Epithelial cell of esophagus (primary cell): ENCODE data around the gene SLC17A7.

ENCODE experiments used
- DNase-seq: peaks from one replicate; pipeline ENCODE4 v3.0.0; 2010; ENCODE audit warnings: low read depth
- H3K4me3 ChIP-seq: 2 replicates; pipeline ENCODE4 v1.5.1; 2011; ENCODE audit warnings: mild to moderate bottlenecking, low read length, control low read depth
- CTCF ChIP-seq: IDR thresholded peaks from 2 replicates; pipeline ENCODE4 v1.5.1; 2011; ENCODE audit warnings: low read depth, mild to moderate bottlenecking, low read length, control low read depth, inconsistent platforms; ENCODE audit not compliant: insufficient read depth; ENCODE audit errors: missing control alignments

Gene SLC17A7

DNA sequence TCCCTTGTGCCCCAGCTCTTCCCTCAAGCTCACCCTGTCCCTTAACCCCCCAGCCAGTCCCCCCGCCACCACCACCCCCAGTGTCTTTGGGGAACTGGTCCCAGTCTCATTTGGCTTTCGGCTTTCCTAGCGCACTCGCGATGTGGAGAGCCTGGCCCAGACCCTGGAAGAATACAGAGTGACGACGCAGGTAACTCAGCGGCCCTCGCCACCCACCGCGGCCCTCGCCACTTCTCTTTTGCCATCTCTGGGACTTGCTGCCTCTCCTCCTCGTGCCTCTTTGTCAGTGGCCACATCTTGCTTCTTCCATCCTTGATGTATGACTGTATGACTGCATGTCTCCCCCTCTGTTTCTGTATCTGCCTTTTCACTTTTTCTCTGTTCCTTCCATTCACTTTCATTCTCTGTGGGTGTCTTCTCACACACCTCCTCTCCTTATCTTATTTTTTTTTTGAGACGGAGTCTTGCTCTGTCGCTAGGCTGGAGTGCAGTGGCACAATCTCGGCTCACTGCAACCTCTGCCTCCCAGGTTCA is 33.8 kb downstream of the SLC17A7 start:
- H3K4me3 ChIP-seq: no peak overlapping the region
- TF ChIP-seq CTCF: no peak

DNA sequence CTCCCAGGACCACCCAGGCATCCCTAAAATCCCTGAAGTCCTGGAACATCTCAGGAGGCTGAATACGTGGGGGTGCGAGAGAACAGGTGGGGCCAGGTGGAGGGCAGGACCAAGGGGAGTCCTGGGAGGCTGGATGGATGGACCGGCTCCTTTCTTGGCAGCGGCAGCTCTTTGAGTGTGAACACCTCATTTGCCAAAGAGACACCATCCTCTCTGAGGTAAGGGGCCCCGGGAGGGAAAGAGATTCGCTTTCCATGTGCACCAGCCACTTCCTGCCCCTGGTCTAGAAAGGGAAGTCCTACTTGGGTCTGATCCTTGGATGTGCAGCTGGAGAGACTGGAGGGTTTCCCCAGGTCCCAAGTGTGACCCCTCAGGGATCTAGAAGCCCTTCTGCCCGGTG is 34.2 kb downstream of the SLC17A7 start:
- no peak for TF ChIP-seq CTCF
- no peak for DNase-seq

More for the DNA sequence above, 33.8 kb downstream of the SLC17A7 start:
- DNase-seq: no peak

DNA sequence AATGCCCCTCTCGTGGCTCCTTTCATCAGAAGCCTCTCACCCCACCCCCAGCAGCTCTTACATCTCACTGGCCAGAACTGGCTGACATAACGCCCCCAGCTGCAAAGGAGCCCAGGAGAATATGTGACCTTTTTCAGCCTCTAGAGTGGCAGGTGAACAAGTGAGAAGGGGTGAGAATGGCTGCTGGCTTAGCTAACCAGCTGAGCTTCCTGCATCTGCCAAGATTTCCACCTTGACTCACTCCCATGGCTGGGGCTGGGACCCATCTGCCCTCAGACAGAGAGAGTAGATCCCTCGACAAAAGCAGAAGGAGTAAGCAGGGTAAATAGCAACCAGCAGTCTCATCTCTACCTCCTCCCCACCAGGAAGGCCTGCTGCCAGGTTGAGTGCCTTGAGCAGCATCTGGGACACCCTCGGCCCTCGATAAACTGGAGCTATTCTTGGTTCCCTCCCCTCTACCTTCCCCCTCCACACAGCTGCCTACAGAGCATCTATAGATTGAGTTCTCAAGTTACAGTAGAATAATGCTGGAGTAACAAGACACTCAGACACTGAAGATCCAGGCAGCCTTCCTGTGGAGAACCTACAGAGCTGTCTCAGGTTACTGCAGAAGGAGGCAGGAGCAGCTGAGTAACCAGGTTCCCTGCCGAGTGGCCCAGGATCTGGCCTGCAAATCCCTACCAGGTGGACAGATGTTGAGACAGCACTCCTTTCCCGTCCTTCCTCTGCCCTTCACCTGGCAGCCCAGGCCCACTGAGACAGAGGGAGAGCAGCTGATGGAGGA is 37.7 kb downstream of the SLC17A7 start:
- no peak overlapping the region for H3K4me3 ChIP-seq
- DNase-seq: no peak
- no peak for TF ChIP-seq CTCF

More for the DNA sequence above, 34.2 kb downstream of the SLC17A7 start:
- H3K4me3 ChIP-seq: no peak overlapping the region

- TF ChIP-seq CTCF: no peak
- DNase-seq: peak; percentile 45
- no peak overlapping the region for H3K4me3 ChIP-seq
Observed at GRCh38 chr19:49400029-49400428, 41.3 kb downstream of the SLC17A7 start.

GRCh38 chr19:49398931-49399330 is 42.4 kb downstream of the SLC17A7 start:
- H3K4me3 ChIP-seq: no peak overlapping the region
- DNase-seq: no peak
- TF ChIP-seq CTCF: no peak

DNA sequence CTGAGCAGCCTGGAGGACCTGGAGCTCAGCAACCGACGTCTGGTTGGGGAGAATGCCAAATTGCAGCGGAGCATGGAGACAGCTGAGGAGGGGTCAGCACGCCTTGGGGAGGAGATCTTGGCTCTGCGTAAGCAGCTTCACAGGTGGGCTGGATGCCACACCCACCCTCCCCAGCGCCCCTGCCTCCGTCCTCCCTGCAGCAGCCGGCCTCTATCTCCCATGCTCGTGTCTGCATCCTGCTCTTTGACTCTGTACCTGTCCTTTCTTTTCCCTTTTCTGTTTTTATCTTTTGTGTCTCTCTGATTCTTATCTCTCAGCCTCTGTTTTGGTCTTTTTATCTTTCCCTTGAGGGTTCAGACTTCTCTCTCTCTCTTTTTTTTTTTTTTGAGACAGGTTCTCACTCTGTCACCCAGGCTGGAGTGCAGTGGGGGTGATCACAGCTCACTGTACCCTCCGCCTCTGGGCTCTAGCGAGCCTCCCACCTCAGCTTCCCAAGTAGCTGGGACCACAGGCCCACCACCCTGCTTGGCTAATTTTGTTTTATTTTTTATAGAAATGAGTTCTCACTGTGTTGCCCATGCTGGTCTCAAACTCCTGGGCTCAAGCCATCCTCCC is 43.2 kb downstream of the SLC17A7 start:
- TF ChIP-seq CTCF: no peak
- no peak for DNase-seq
- H3K4me3 ChIP-seq: no peak overlapping the region
